Right atrium auricular region (tissue), 2 donors: ENCODE measurements around the gene TUT4. TPM values are rescaled to one million over a fixed set of nuclear protein-coding genes. Genes with fewer than 3 reads are reported as not detected.

ENCODE experiments used
- DNase-seq: peaks from one replicate; pipeline ENCODE4 v3.0.0-alpha.2; 2019; ENCODE audit warnings: low spot score
- H3K27ac ChIP-seq, 2 donors: fragments of 200-600 bp; sonication (generic); 1 replicate in 1 of 2; 2 replicates in 1 of 2; pipeline ENCODE4 v1.5.1; 2016 to 2019
- H3K27me3 ChIP-seq, 2 donors: fragments of 200-600 bp; sonication (generic); one replicate each; pipeline versions ENCODE4 v1.5.1 to v1.6.0; 2017 to 2019
- H3K36me3 ChIP-seq: fragments of 200-600 bp; sonication (generic); one replicate; pipeline ENCODE4 v1.5.1; 2016
- H3K4me1 ChIP-seq, 2 donors: fragments of 200-600 bp; sonication (generic); one replicate each; pipeline versions ENCODE4 v1.5.1 to v1.6.0; 2017 to 2019
- H3K4me3 ChIP-seq, 2 donors: fragments of 200-600 bp; sonication (generic); 1 replicate in 1 of 2; 2 replicates in 1 of 2; pipeline ENCODE4 v1.5.1; 2017 to 2019; ENCODE audit warnings: mild to moderate bottlenecking in 1 of 2, moderate library complexity in 1 of 2
- H3K9me3 ChIP-seq, 2 donors: fragments of 200-600 bp; sonication (generic); one replicate each; pipeline ENCODE4 v1.5.1; 2019
- CTCF ChIP-seq, 2 donors: fragments of 200-600 bp; sonication (generic); IDR thresholded peaks; one replicate each; pipeline ENCODE4 v1.5.1; 2019; ENCODE audit warnings: antibody characterized with exemption in 2 of 2
- total RNA-seq, 2 donors: library from RNA; depleted of rRNA; stranded (reverse); fragments of >200 nt; gene quantifications; one replicate each; pipeline ENCODE4 v1.1.0, GENCODE V29; 2016

Gene TUT4
- 10 to 100 TPM; 27.4 to 33.3 TPM for total RNA-seq

GRCh38 chr1:52552505-52553361 lies at the start of gene TUT4:
TUT4 (minus strand) TSS chr1:52553092; CDS start chr1:52526280, 26,812 bp downstream.
- Histone ChIP-seq H3K27me3 (no peaks in the 10 kb centered on the region), H3K36me3 (no peaks in the 10 kb centered on the region), H3K27ac (peak within 1 kb of the TSS; percentile 90 to 94), H3K4me3 (peak within 1 kb of the TSS; percentile 84 to 92), H3K4me1 (peaks cover 0 to 14% of the 10 kb centered on the region in 2 donors), H3K9me3 (no peaks in the 10 kb centered on the region)
- no peak for DNase-seq
- TF ChIP-seq CTCF (IDR thresholded peaks at IDR 0.05) = peak in 1 of 2 donors; percentile 25

GRCh38 chr1:52601991-52602855 lies 49.3 kb upstream of the TUT4 start, which contains the start of gene GPX7:
GPX7 (plus strand) TSS chr1:52602371; CDS start chr1:52602410, 39 bp downstream.
- peak within 1 kb of the TSS; percentile 44 to 66 for H3K4me3 ChIP-seq
- H3K27me3 ChIP-seq = no peaks in the 10 kb centered on the region
- no peaks in the 10 kb centered on the region for H3K9me3 ChIP-seq
- DNase-seq = no peak
- peaks cover 7% of the 10 kb centered on the region for H3K36me3 ChIP-seq
- TF ChIP-seq CTCF (IDR thresholded peaks at IDR 0.05) = no peak
- peak within 1 kb of the TSS; percentile 87 to 88 for H3K27ac ChIP-seq
- H3K4me1 ChIP-seq = peaks cover 0 to 30% of the 10 kb centered on the region in 2 donors

- H3K4me3 ChIP-seq = peak overlapping the region in 1 of 2 donors; percentile 66
- H3K36me3 ChIP-seq = no peaks in the 10 kb centered on the region
- DNase-seq = no peak
- no peaks in the 10 kb centered on the region for H3K9me3 ChIP-seq
- no peaks in the 10 kb centered on the region for H3K27me3 ChIP-seq
- peaks cover 0 to 30% of the 10 kb centered on the region in 2 donors for H3K4me1 ChIP-seq
- TF ChIP-seq CTCF (IDR thresholded peaks at IDR 0.05) = no peak
- H3K27ac ChIP-seq = peak overlapping the region; percentile 87 to 88
Observed at GRCh38 chr1:52601519-52601918, 48.6 kb upstream of the TUT4 start.

- H3K36me3 ChIP-seq = no peaks in the 10 kb centered on the region
- no peak for TF ChIP-seq CTCF (IDR thresholded peaks at IDR 0.05)
- no peak overlapping the region for H3K27ac ChIP-seq
- no peaks in the 10 kb centered on the region for H3K9me3 ChIP-seq
- H3K4me1 ChIP-seq = peaks cover 0 to 30% of the 10 kb centered on the region in 2 donors
- no peak for DNase-seq
- H3K27me3 ChIP-seq = no peaks in the 10 kb centered on the region
- no peak overlapping the region for H3K4me3 ChIP-seq
Observed at GRCh38 chr1:52600533-52601179, 47.8 kb upstream of the TUT4 start.

- no peak for TF ChIP-seq CTCF (IDR thresholded peaks at IDR 0.05)
- no peaks in the 10 kb centered on the region for H3K27me3 ChIP-seq
- no peak overlapping the region for H3K27ac ChIP-seq
- no peak overlapping the region for H3K4me3 ChIP-seq
- H3K36me3 ChIP-seq = no peaks in the 10 kb centered on the region
- peaks cover 0 to 27% of the 10 kb centered on the region in 2 donors for H3K4me1 ChIP-seq
- no peak for DNase-seq
- no peaks in the 10 kb centered on the region for H3K9me3 ChIP-seq
Observed at GRCh38 chr1:52599236-52599635, 46.3 kb upstream of the TUT4 start.
